Amniotic epithelial cell (primary cell): Measurements from ENCODE around the gene ANO6.
"Not testable (repeated sequence)": the region's sequence is repeated elsewhere in the genome, so short reads cannot be mapped to it uniquely, and the experiment has no call there.

Source experiments
- DNase-seq: peaks from one replicate; pipeline ENCODE4 v3.0.0-alpha.2; 2010; ENCODE audit warnings: low read depth

Gene ANO6

GRCh38 chr12:45348311-45348710 lies 132.4 kb downstream of the ANO6 start:
- no peak for DNase-seq

- no peak for DNase-seq
Observed at GRCh38 chr12:45348986-45349385, 133.1 kb downstream of the ANO6 start.

DNA sequence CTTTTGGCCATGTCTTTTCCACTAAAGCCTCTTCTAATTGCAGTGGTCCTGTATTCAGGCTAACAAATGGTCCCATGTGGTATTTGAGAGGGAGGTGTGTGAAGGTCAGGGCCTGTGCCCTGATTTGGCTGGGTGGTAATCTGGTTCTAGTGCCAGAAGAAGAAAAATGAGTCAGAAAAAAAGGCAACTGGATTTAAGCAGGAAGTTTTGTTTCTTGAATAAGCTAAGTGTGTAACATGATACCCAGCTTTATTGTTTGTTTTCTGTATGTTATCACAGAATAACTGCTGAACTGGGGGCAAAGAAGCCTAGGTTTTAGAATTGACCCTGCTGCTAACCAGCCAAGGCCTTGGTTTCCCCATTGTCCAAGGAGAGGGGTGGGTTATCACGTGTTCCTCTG lies 134.0 kb downstream of the ANO6 start:
- peak; percentile 12 for DNase-seq

GRCh38 chr12:45350861-45351260 lies 135.0 kb downstream of the ANO6 start:
- peak; percentile 13 for DNase-seq

DNA sequence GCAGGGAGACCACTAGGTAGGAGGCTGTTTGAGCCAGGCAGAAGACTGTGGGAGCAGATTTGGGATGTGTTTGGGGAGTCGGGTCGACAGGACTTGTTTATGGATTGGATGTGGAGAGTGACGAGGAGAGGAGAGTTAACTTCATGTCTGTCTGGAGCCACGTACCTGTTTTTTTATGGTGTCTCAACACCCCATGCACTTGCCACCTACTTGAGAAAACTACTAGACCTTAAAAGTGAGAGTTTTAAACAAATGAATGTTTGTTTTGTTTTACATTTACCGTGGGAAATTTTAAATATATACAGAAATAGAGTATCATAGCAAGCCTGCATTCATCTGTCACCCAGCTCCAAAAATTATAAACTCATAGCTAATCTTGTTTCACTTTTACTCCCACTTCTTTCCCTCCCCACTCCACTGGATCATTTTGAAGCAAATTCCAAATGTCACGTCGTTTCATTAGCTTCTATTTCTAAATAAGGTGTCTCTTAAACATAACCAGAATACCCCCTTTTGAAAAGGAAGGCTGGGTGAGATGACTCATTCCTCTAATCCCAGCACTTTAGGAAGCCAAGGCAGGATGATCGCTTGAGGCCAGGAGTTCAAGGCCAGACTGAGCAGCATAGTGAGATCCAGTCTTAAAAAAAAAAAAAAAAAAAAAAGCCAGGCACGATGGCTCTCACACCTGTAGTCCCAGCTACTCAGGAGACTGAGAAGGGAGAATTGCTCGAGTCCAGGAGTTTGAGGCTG lies 136.2 kb downstream of the ANO6 start:
- DNase-seq: peak; percentile 21

- DNase-seq: no peak
Observed at GRCh38 chr12:45353944-45354343, 138.0 kb downstream of the ANO6 start.

GRCh38 chr12:45354399-45354798 lies 138.5 kb downstream of the ANO6 start:
- no peak for DNase-seq

DNA sequence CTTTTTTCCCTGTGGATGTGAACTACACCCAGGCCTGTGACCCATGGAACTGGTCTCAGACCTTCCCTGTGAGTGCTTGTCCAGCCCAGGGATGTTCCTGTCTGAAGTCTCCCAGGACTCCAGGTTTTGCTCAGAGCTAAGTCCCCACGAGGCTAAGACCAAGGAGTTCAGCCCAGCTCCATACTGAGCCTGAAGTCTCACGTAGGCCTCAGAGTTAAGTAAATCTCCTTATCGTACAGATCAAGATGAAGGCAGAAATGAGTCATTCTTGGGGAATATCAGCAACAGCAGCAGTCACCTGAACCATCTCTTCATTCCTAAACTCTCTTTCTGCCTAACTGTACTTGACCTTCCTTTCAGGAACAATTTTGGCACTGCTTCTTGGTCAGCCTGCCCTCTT lies 139.8 kb downstream of the ANO6 start:
- peak; percentile 74 for DNase-seq

DNA sequence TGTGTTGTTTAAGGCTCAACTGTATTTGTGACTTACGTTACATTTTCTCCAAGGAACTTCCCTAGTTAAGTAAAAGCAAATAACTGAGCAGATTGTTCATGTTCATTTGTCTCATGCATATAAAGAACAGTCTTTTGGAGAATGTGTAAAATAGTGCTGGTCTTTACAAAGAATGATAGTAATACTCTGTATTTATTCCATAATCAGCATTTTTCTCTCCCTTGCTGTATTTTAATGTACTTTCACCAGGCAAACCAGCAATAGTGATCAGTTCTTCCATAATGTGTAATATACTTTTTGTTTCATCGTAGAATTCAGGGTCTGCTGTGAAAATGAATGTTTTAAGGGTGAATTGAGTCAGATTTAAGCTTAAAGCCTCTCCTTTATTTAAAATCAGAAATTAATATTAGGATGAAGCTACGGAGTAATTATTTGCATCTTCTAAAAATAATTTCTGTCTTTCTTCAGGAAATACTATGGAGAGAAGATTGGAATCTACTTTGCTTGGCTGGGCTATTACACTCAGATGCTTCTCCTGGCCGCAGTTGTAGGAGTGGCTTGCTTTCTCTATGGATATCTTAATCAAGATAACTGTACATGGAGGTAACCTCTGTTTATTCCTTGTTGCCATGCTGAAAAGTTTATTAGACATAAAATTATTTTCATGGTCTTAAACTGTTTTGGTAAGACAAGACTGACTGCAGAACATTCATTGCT lies 141.1 kb downstream of the ANO6 start:
- peak; percentile 42 for DNase-seq

- peak; percentile 41 for DNase-seq
Observed at GRCh38 chr12:45357539-45358417, 141.9 kb downstream of the ANO6 start.

DNA sequence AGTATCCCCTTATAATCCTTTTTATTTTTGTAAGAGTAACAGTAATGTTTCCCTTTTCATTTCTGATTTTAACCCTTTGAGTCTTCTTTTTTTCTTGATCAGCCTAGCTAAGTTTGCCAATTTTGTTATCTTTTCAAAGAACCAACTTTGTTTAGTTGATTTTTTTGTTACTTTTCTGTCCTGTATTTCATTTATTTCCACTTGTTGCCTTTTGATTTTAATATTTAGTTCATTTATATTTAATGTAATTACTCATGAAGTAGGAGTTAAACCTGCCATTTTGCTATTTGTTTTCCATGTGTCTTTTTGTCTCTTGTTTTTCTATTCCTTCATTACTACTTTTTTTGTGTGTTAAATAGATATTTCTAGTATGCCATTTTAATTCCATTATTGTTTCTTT lies 146.4 kb downstream of the ANO6 start:
- DNase-seq: no peak

GRCh38 chr12:45363903-45364302 lies 148.0 kb downstream of the ANO6 start:
- DNase-seq: peak; percentile 22

GRCh38 chr12:45368841-45369489 lies 153.1 kb downstream of the ANO6 start:
- peak; percentile 62 for DNase-seq

DNA sequence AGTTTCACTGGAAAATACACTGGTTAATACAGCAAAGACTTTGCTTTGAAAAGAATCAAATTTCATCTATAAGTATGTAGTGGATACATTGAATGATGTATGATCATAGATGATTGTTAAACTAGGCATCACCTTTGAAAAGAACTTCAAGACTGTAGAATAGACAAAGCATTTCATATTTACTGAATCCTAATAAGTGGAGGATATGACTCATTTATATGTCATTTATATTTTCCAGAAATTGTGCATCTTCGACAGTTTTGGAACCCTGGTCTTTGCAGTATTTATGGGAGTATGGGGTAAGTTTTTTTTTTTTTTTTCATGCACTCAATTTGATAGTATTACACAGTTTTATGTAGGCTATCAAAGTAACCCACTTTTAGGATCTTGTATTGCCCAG lies 161.9 kb downstream of the ANO6 start:
- no peak for DNase-seq

- DNase-seq: peak; percentile 11
Observed at GRCh38 chr12:45379261-45379660, 163.4 kb downstream of the ANO6 start.

DNA sequence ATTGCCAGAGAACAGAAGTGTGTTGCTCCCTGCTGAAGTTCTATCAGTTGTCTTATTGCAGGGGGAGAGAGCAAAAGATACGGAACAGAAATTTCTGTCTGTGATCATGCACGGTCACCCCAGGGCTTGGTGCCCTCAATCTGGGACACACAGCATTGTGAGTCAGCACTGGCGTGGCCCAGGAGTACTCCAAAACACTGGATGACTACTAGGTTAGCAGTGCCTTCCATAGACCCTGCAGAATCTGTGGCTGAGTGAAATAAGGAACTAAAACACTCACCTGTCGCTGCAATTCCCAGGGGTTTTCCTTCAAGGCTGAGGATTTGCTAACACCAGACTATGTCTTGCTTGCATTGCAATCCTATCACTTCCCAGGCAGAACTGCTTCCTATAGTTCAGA lies 165.5 kb downstream of the ANO6 start:
- DNase-seq: no peak

DNA sequence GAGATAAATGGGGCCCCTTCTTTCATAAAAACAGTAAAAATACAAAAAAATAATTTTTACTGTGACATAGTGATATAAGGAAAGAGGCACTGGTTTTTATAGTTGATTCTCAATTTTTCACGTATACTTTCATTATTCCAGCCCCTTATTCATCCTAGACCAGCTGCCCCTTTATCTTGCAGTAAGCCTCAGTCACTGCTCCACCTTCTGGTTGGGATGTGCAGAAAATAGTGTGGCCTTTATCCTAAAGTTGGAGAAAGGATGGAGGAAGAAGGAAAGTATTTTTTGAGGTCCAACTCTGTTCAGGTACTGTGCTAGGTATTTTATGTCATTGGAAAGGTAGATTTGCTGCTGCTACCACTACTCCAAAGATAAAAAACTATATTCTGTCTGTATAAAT lies 172.7 kb downstream of the ANO6 start:
- peak; percentile 51 for DNase-seq

DNA sequence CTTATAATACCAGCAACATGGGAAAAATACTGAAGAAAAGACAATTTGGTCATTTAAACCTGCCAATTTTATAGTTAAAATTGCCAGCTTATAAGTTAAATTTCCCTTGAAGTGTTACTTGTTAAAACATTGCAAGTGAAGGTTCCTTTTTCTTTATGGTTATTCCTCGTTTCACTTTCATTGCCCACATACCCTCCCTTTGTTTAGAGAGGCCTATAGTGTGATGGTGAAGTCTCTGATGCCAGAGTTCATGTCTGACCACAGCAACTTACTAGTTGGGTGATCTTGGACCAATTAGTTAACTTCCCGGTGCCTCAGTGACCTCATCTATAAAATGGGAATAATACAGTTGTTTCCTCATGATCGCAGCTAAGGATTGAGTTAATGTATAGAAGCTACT lies 173.5 kb downstream of the ANO6 start:
- DNase-seq: no peak

DNA sequence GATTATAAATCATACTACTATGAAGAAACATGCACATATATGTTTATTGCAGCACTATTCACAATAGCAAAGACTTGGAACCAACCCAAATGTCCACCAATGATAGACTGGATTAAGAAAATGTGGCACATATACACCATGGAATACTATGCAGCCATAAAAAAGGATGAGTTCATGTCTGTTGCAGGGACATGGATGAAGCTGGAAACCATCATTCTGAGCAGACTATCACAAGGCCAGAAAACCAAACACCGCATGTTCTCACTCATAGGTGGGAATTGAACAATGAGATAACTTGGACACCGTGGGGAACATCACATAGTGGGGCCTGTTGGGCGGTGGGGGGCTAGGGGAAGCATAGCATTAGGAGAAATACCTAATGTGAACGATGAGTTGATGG lies 181.6 kb downstream of the ANO6 start:
- not testable (repeated sequence) for DNase-seq

GRCh38 chr12:45398552-45398951 lies 182.7 kb downstream of the ANO6 start:
- no peak for DNase-seq

DNA sequence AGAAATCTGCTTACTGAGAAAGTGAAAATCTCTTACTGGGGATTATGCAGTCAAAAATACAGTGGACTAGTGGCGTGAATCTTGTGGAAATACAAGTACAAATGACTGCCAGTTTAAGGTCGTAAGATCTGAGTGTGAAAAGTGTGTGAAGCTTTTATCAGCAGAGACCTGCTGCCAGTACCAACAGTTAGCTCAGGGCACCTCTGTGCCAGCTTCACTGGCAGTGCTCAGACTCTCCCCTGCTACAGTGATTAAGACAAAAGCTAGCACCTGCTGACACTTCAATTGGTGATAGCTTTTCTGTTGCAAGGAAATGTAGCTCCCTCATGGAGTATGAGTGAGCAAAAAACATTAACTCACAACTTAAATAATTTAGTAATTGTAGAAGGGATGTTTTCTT lies 185.1 kb downstream of the ANO6 start:
- DNase-seq: no peak

DNA sequence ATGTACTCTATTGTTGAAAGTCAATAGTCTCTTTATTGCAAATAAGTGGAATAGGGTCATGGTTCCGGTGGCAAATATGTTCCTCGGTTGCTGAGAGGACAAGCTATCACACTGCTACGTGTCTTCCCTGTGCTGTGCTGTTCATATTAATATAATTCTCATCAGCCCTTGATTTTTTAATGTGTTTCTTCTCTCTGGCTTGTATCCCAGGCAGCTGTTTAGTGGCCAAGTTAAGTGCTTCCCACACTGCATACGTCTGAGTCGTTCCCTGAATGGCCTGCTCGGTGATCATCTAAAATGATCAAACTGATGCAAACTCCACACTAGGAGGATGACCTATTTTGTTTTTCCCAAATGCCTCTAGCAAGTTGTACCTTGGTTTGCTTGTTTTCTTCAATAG lies 186.4 kb downstream of the ANO6 start:
- no peak for DNase-seq
